Upper lobe of left lung (tissue), 6 donors: ENCODE data around the gene TTYH3. TPM values are rescaled to one million over a fixed set of nuclear protein-coding genes. Genes with fewer than 3 reads are reported as not detected.

Experiments
- ATAC-seq, 2 donors: fragments of 200-7000 bp; cut with Tn5 transposase; one replicate each; pipeline ENCODE4 v1.9.1; 2022; ENCODE audit warnings: mild to moderate bottlenecking in 2 of 2, moderate library complexity in 2 of 2; ENCODE audit not compliant: low FRiP score in 2 of 2
- DNase-seq, 2 donors: peaks; one replicate each; pipeline ENCODE4 v3.0.0-alpha.2; 2019 to 2020
- H3K27ac ChIP-seq, 4 donors: fragments of 200-600 bp; sonication (generic); one replicate each; pipeline ENCODE4 v1.5.1; 2016 to 2019
- H3K27me3 ChIP-seq, 4 donors: fragments of 200-600 bp; sonication (generic); one replicate each; pipeline ENCODE4 v1.5.1; 2017 to 2019
- H3K36me3 ChIP-seq, 4 donors: fragments of 200-600 bp; sonication (generic); one replicate each; pipeline ENCODE4 v1.5.1; 2016 to 2019
- H3K4me1 ChIP-seq, 4 donors: fragments of 200-600 bp; sonication (generic); one replicate each; pipeline ENCODE4 v1.5.1; 2018 to 2019
- H3K4me3 ChIP-seq, 4 donors: fragments of 200-600 bp; sonication (generic); one replicate each; pipeline ENCODE4 v1.5.1; 2017 to 2019; ENCODE audit warnings: mild to moderate bottlenecking in 2 of 4, moderate library complexity in 1 of 4
- H3K9me3 ChIP-seq, 4 donors: fragments of 200-600 bp; sonication (generic); one replicate each; pipeline ENCODE4 v1.5.1; 2018 to 2019
- EP300 ChIP-seq, 4 donors: sonication (generic); formaldehyde crosslinking; IDR thresholded peaks; one replicate each; pipeline ENCODE4 v1.5.1; 2017; ENCODE audit warnings: antibody characterized with exemption in 4 of 4, control low read depth in 2 of 4
- POLR2A ChIP-seq, 4 donors: fragments of 450-650 bp; IDR thresholded peaks; one replicate each; pipeline ENCODE4 v1.5.1; 2016 to 2017; ENCODE audit warnings: antibody characterized with exemption in 4 of 4, mild to moderate bottlenecking in 2 of 4
- POLR2AphosphoS5 ChIP-seq, 2 donors: sonication (generic); formaldehyde crosslinking; IDR thresholded peaks; one replicate each; pipeline ENCODE4 v1.5.1; 2017; ENCODE audit warnings: antibody characterized with exemption in 2 of 2
- WGBS, 2 donors: methylation state at CpG; one replicate each; pipeline ENCODE4 v1.1.5; 2017 to 2018; 5-methylcytosine and 5-hydroxymethylcytosine counted together
- total RNA-seq, 6 donors: library from RNA; depleted of rRNA in 4 of 6; stranded (reverse); fragments of >200 nt in 4 of 6; gene quantifications; one replicate each; pipeline versions ENCODE4 v1.1.0 to v1.2.1, GENCODE V29; 2016 to 2021
- TF ChIP-seq, protein P1 (sequence below), 6 experiments: fragments of 450-650 bp in 4 of 6; fragments of 200-600 bp in 2 of 6; sonication (generic) in 2 of 6; IDR thresholded peaks; one replicate each; pipeline ENCODE4 v1.5.1; 2016 to 2019; ENCODE audit warnings: antibody characterized with exemption in 6 of 6
- donor health status: DM: no; HTN: no; CAD: no; lungs with moderate emphysema.
- donor health status: DM: no; HTN: yes; CAD: no; lungs with severe emphysema.

Gene TTYH3
- total RNA-seq, 6 donors from 2014 or later, result 16.5 to 69.6 (median 58.1) TPM

DNA sequence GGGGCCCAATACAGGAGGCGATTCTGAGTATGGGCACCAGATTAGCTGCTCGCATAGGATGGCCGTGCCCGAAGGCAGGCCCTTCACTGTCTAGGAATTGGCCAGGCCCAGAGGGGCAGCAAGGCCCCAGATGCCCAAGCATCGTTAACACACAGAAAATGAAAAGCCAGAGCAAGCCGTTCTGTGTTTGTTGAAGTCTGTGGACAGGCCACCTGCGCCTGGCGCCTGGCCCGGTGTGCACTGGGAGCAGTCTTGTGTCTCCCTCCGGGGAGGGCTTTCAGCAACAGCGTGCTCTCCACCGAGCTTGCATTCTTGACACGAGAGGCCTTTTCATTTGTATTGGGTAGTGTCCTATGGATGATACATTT is 34.5 kb upstream of the TTYH3 start:
- WGBS, 2 donors, result 93 to 94% methylated on average over 9 to 13 of the region's 13 CpGs
- peaks cover 2 to 91% (median 64%) of the 10 kb centered on the region in 4 donors for H3K36me3 ChIP-seq
- peaks cover 0 to under 1% (median 0%) of the 10 kb centered on the region in 4 donors for H3K4me1 ChIP-seq
- no peaks in the 10 kb centered on the region for H3K9me3 ChIP-seq
- TF ChIP-seq POLR2A (IDR thresholded peaks at IDR 0.05) (no peak), EP300 (IDR thresholded peaks at IDR 0.05) (no peak), POLR2AphosphoS5 (IDR thresholded peaks at IDR 0.05) (no peak)
- TF ChIP-seq, protein P1, sequence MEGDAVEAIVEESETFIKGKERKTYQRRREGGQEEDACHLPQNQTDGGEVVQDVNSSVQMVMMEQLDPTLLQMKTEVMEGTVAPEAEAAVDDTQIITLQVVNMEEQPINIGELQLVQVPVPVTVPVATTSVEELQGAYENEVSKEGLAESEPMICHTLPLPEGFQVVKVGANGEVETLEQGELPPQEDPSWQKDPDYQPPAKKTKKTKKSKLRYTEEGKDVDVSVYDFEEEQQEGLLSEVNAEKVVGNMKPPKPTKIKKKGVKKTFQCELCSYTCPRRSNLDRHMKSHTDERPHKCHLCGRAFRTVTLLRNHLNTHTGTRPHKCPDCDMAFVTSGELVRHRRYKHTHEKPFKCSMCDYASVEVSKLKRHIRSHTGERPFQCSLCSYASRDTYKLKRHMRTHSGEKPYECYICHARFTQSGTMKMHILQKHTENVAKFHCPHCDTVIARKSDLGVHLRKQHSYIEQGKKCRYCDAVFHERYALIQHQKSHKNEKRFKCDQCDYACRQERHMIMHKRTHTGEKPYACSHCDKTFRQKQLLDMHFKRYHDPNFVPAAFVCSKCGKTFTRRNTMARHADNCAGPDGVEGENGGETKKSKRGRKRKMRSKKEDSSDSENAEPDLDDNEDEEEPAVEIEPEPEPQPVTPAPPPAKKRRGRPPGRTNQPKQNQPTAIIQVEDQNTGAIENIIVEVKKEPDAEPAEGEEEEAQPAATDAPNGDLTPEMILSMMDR (IDR thresholded peaks at IDR 0.05), result no peak
- ATAC-seq (no peak), DNase-seq (peak in 1 of 2 donors; percentile 70)
- no peaks in the 10 kb centered on the region for H3K27me3 ChIP-seq
- no peak overlapping the region for H3K27ac ChIP-seq
- no peak overlapping the region for H3K4me3 ChIP-seq

DNA sequence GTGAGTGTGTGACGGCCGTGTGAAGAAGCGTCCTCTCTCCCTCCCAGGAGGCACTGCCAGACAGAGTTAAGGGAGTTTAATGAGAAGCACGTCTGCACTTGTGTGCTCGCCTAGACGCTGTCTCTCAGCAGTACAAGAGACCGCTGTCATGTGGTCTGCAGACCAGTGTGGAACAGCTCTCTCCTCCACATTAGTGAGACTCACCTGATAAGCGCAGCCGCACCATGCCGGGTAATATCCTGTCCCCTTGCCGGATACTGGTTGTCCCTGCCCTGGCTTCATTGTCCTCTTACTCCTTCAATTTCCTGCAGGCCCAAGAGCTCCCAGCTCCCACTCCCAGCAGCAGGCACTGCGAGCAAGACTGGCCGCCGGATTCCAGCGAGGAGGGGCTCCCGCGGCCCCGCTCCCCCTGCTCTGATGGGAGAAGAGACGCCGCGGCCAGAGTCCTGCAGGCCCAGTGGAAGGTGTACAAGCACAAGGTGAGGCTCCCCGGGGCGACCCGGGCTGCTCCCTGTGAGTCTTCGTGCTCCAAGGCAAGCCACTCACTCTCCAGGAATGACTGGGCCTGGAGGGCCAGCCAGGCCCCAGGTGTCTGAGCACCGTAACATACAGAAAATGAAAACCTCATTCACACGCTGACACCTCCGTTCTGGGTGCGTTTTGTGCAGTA is 33.5 kb upstream of the TTYH3 start:
- H3K4me1 ChIP-seq, result peaks cover 0 to 6% (median 3%) of the 10 kb centered on the region in 4 donors
- no peaks in the 10 kb centered on the region for H3K9me3 ChIP-seq
- H3K27ac ChIP-seq, result no peak overlapping the region
- TF ChIP-seq POLR2A (IDR thresholded peaks at IDR 0.05) (no peak), EP300 (IDR thresholded peaks at IDR 0.05) (no peak), POLR2AphosphoS5 (IDR thresholded peaks at IDR 0.05) (no peak)
- TF ChIP-seq, protein P1 (IDR thresholded peaks at IDR 0.05), result no peak
- 80 to 90% methylated on average over 24 to 29 of the region's 29 CpGs for WGBS, 2 donors
- DNase-seq (peak in 1 of 2 donors; percentile 76), ATAC-seq (peak in 1 of 2 donors; percentile 28)
- peaks cover 0 to 81% (median 56%) of the 10 kb centered on the region in 4 donors for H3K36me3 ChIP-seq
- no peaks in the 10 kb centered on the region for H3K27me3 ChIP-seq
- H3K4me3 ChIP-seq, result no peak overlapping the region

DNA sequence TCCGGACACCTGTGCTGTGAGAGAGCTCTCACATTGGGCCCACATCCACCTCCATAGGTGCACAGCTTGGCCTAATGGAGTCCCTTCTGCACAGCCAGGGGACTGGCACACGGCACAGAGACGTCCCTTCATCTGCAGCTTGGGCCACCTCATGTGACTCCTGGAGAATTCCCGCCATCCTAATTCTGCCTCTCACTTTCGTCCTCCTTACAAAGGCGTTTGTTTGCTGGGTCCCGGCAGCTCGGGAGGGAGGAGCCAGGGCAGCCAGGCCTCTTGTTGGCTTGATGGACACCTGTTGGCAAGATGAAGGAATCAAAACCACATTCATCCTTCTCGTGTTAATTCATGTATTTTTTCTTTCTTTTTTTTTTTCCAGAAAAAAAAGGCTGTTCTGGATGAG is 30.7 kb upstream of the TTYH3 start:
- Histone ChIP-seq H3K36me3 (peaks cover 0 to 62% (median 42%) of the 10 kb centered on the region in 4 donors), H3K4me3 (no peak overlapping the region), H3K27ac (no peak overlapping the region), H3K4me1 (peaks cover 4 to 17% (median 8%) of the 10 kb centered on the region in 4 donors), H3K27me3 (no peaks in the 10 kb centered on the region), H3K9me3 (no peaks in the 10 kb centered on the region)
- ATAC-seq, result no peak
- 70 to 87% methylated on average over 8 to 9 of the region's 9 CpGs for WGBS, 2 donors
- TF ChIP-seq, protein P1 (IDR thresholded peaks at IDR 0.05), result no peak
- TF ChIP-seq EP300 (IDR thresholded peaks at IDR 0.05) (no peak), POLR2AphosphoS5 (IDR thresholded peaks at IDR 0.05) (no peak), POLR2A (IDR thresholded peaks at IDR 0.05) (no peak)
- no peak for DNase-seq

DNA sequence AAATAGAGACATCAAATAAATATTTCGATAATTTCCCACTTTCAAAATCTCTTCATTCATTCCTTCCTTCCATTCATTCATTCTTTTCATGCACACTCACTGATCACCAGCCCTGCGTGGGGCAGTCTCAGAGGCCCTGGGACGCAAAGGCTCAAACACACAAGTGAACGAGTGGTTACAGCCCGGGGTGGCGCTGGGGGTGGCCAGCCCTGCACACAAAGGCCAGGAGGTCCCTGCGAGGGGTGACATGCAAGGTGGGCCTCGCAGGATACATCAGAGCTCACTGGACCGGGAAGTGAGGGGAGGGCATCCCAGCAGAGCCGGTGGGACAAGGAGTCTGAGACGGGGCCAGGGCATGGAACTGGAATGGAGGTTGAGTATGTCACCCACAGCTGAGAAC is 29.9 kb upstream of the TTYH3 start:
- no peak for DNase-seq
- H3K27me3 ChIP-seq, result no peaks in the 10 kb centered on the region
- no peak overlapping the region for H3K27ac ChIP-seq
- peaks cover 11 to 25% (median 16%) of the 10 kb centered on the region in 4 donors for H3K4me1 ChIP-seq
- no peak for ATAC-seq
- H3K4me3 ChIP-seq, result no peak overlapping the region
- WGBS, 2 donors, result 91 to 97% methylated on average over 11 of the region's 11 CpGs
- no peak for TF ChIP-seq EP300 (IDR thresholded peaks at IDR 0.05)
- no peak for TF ChIP-seq POLR2AphosphoS5 (IDR thresholded peaks at IDR 0.05)
- TF ChIP-seq, protein P1 (IDR thresholded peaks at IDR 0.05), result no peak
- no peaks in the 10 kb centered on the region for H3K9me3 ChIP-seq
- H3K36me3 ChIP-seq, result peaks cover 0 to 57% (median 40%) of the 10 kb centered on the region in 4 donors
